ENCODE data around the gene IMMP2L. TPM values are rescaled to one million over a fixed set of nuclear protein-coding genes. Genes with fewer than 3 reads are reported as not detected.

The IMMP2L gene
- total and polyA plus RNA-seq, 4 donors, result 7.3 to 21.1 (median 12.4) TPM

DNA sequence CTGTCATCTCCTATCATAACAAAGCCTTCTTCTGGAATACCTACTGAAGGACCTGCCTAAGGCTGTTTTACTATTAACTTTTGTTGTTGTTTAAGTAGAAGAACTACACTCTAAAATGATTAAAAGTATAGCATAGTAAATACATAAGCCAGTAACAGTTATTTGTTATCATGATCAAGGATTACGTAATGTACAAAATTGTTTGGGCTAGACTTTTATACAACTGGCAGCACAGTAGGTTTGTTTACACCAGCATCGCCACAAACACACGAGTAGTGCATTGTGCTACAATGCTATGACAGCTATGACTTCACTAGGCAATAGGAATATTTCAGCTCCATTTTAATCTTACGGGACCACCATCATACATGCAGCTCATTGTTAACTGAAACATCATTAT is 302.3 kb downstream of the IMMP2L start:
- Histone ChIP-seq H3K4me3 (ENCODE audit: low read depth in 1 of 3, low read length in 3 of 3) (no peak overlapping the region), H3K9me3 (ENCODE audit: control insufficient read depth in 4 of 4, low read length in 3 of 4) (no peaks in the 10 kb centered on the region), H3K4me1 (ENCODE audit: control insufficient read depth in 4 of 4, insufficient read depth in 4 of 4, low read length in 3 of 4) (no peaks in the 10 kb centered on the region), H3K36me3 (ENCODE audit: control insufficient read depth in 4 of 4, insufficient read depth in 3 of 4, low read depth in 1 of 4, low read length in 3 of 4) (no peaks in the 10 kb centered on the region), H3K27ac (ENCODE audit: low read depth in 1 of 2, low read length in 2 of 2) (no peak overlapping the region), H3K9ac (ENCODE audit: low read depth in 1 of 2, low read length in 2 of 2) (no peak overlapping the region), H3K27me3 (ENCODE audit: control insufficient read depth in 4 of 4, insufficient read depth in 4 of 4, low read length in 3 of 4) (no peaks in the 10 kb centered on the region)
- no peak for DNase-seq (ENCODE audit: low spot score)
- no peak for TF ChIP-seq HNF4A (conservative IDR thresholded peaks at IDR 0.05)
- TF ChIP-seq RAD21 (IDR thresholded peaks at IDR 0.05), result no peak
- TF ChIP-seq, protein P1, sequence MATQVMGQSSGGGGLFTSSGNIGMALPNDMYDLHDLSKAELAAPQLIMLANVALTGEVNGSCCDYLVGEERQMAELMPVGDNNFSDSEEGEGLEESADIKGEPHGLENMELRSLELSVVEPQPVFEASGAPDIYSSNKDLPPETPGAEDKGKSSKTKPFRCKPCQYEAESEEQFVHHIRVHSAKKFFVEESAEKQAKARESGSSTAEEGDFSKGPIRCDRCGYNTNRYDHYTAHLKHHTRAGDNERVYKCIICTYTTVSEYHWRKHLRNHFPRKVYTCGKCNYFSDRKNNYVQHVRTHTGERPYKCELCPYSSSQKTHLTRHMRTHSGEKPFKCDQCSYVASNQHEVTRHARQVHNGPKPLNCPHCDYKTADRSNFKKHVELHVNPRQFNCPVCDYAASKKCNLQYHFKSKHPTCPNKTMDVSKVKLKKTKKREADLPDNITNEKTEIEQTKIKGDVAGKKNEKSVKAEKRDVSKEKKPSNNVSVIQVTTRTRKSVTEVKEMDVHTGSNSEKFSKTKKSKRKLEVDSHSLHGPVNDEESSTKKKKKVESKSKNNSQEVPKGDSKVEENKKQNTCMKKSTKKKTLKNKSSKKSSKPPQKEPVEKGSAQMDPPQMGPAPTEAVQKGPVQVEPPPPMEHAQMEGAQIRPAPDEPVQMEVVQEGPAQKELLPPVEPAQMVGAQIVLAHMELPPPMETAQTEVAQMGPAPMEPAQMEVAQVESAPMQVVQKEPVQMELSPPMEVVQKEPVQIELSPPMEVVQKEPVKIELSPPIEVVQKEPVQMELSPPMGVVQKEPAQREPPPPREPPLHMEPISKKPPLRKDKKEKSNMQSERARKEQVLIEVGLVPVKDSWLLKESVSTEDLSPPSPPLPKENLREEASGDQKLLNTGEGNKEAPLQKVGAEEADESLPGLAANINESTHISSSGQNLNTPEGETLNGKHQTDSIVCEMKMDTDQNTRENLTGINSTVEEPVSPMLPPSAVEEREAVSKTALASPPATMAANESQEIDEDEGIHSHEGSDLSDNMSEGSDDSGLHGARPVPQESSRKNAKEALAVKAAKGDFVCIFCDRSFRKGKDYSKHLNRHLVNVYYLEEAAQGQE (IDR thresholded peaks at IDR 0.05), result no peak
- TF ChIP-seq RXRA (IDR thresholded peaks at IDR 0.05), result no peak
- TF ChIP-seq YY1 (IDR thresholded peaks at IDR 0.05), result no peak
- TF ChIP-seq, protein P2, sequence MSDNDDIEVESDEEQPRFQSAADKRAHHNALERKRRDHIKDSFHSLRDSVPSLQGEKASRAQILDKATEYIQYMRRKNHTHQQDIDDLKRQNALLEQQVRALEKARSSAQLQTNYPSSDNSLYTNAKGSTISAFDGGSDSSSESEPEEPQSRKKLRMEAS (IDR thresholded peaks at IDR 0.05), result no peak
- TF ChIP-seq, protein P3, sequence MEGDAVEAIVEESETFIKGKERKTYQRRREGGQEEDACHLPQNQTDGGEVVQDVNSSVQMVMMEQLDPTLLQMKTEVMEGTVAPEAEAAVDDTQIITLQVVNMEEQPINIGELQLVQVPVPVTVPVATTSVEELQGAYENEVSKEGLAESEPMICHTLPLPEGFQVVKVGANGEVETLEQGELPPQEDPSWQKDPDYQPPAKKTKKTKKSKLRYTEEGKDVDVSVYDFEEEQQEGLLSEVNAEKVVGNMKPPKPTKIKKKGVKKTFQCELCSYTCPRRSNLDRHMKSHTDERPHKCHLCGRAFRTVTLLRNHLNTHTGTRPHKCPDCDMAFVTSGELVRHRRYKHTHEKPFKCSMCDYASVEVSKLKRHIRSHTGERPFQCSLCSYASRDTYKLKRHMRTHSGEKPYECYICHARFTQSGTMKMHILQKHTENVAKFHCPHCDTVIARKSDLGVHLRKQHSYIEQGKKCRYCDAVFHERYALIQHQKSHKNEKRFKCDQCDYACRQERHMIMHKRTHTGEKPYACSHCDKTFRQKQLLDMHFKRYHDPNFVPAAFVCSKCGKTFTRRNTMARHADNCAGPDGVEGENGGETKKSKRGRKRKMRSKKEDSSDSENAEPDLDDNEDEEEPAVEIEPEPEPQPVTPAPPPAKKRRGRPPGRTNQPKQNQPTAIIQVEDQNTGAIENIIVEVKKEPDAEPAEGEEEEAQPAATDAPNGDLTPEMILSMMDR (IDR thresholded peaks at IDR 0.05; ENCODE audit: low read depth, low read length, missing input control), result no peak
- TF ChIP-seq FOXA2 (IDR thresholded peaks at IDR 0.05), result no peak
- 90% methylated on average over 4 of the region's 4 CpGs for WGBS

DNA sequence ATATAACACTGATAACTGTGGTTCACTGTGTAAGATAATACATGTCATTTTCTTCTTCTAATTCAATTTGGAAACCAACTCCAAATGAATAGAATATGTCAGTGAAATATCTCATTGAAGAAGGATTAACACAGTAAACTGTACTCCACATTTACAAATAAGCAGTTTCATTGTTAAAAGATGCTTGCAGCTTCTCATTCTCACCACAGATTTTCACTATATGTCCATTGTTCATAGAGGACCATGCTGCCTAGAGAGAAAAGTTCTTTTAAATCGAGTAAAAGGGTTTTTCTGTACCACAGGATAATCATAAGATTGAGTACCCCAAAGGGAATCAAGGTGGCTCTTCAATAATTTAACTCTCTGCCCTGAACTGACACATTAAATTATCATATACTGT is 305.9 kb downstream of the IMMP2L start:
- Histone ChIP-seq H3K27ac (ENCODE audit: low read depth in 1 of 2, low read length in 2 of 2) (no peak overlapping the region), H3K9me3 (ENCODE audit: control insufficient read depth in 4 of 4, low read length in 3 of 4) (no peaks in the 10 kb centered on the region), H3K27me3 (ENCODE audit: control insufficient read depth in 4 of 4, insufficient read depth in 4 of 4, low read length in 3 of 4) (no peaks in the 10 kb centered on the region), H3K4me3 (ENCODE audit: low read depth in 1 of 3, low read length in 3 of 3) (no peak overlapping the region), H3K9ac (ENCODE audit: low read depth in 1 of 2, low read length in 2 of 2) (no peak overlapping the region), H3K36me3 (ENCODE audit: control insufficient read depth in 4 of 4, insufficient read depth in 3 of 4, low read depth in 1 of 4, low read length in 3 of 4) (no peaks in the 10 kb centered on the region), H3K4me1 (ENCODE audit: control insufficient read depth in 4 of 4, insufficient read depth in 4 of 4, low read length in 3 of 4) (no peaks in the 10 kb centered on the region)
- no peak for DNase-seq (ENCODE audit: low spot score)
- no peak for TF ChIP-seq TAF1 (conservative IDR thresholded peaks at IDR 0.05)
- TF ChIP-seq, protein P3 (IDR thresholded peaks at IDR 0.05; ENCODE audit: low read depth, low read length, missing input control), result no peak
- WGBS, result 89% methylated on average over 1 of the region's 1 CpG

DNA sequence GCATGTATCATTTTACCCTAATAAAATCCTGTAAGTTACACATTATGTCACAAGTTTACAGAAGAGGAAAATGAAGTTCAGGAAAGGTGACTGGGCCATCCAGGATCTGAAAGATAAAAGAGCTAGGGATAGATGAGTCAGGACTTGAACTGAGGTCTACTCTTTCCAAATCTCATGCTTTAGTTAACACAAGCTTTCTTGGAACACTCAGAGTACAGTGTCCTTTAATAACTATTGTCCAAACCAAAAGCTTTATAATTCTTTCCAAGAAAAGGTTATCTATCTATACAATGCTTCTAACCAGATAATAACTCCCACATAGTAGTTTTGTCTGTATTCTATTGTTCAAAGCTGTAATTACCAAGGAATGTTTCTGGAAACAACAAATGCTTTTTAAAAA is 306.7 kb downstream of the IMMP2L start:
- no peak overlapping the region for H3K4me3 ChIP-seq (ENCODE audit: low read depth in 1 of 3, low read length in 3 of 3)
- H3K9ac ChIP-seq (ENCODE audit: low read depth in 1 of 2, low read length in 2 of 2), result no peak overlapping the region
- DNase-seq (ENCODE audit: low spot score), result no peak
- no peak overlapping the region for H3K27ac ChIP-seq (ENCODE audit: low read depth in 1 of 2, low read length in 2 of 2)
- H3K36me3 ChIP-seq (ENCODE audit: control insufficient read depth in 4 of 4, insufficient read depth in 3 of 4, low read depth in 1 of 4, low read length in 3 of 4), result no peaks in the 10 kb centered on the region
- no peaks in the 10 kb centered on the region for H3K27me3 ChIP-seq (ENCODE audit: control insufficient read depth in 4 of 4, insufficient read depth in 4 of 4, low read length in 3 of 4)
- H3K9me3 ChIP-seq (ENCODE audit: control insufficient read depth in 4 of 4, low read length in 3 of 4), result no peaks in the 10 kb centered on the region
- no peaks in the 10 kb centered on the region for H3K4me1 ChIP-seq (ENCODE audit: control insufficient read depth in 4 of 4, insufficient read depth in 4 of 4, low read length in 3 of 4)
- TF ChIP-seq FOXA1 (IDR thresholded peaks at IDR 0.05) (no peak), TAF1 (conservative IDR thresholded peaks at IDR 0.05) (no peak), HNF4G (IDR thresholded peaks at IDR 0.05) (no peak), NR2F2 (IDR thresholded peaks at IDR 0.05) (no peak), RXRA (IDR thresholded peaks at IDR 0.05) (no peak), YY1 (IDR thresholded peaks at IDR 0.05) (no peak), RAD21 (IDR thresholded peaks at IDR 0.05) (no peak), HNF4A (conservative IDR thresholded peaks at IDR 0.05) (no peak)
- TF ChIP-seq, protein P3 (IDR thresholded peaks at IDR 0.05; ENCODE audit: low read depth, low read length, missing input control), result no peak
- TF ChIP-seq, protein P1 (IDR thresholded peaks at IDR 0.05), result no peak

All from liver (tissue), 9 donors.